ENCODE measurements around the gene RPL7L1.

The RPL7L1 gene

GRCh38 chr6:42937548-42938427, 58.4 kb downstream of the RPL7L1 start:
- Histone ChIP-seq H3K36me3 (ENCODE audit: control insufficient read depth, insufficient read depth, low read length) (peaks cover 7% of the 10 kb centered on the region), H3K9me3 (ENCODE audit: control insufficient read depth, low read length) (no peaks in the 10 kb centered on the region), H3K4me3 (ENCODE audit: low read length) (no peak overlapping the region), H3K9ac (ENCODE audit: low read length) (no peak overlapping the region), H3K4me1 (ENCODE audit: control insufficient read depth, insufficient read depth, low read length) (peaks cover 7% of the 10 kb centered on the region), H3K27me3 (ENCODE audit: control insufficient read depth, insufficient read depth, low read length) (no peaks in the 10 kb centered on the region)

- Histone ChIP-seq H3K27me3 (ENCODE audit: control insufficient read depth, insufficient read depth, low read length) (no peaks in the 10 kb centered on the region), H3K9me3 (ENCODE audit: control insufficient read depth, low read length) (no peaks in the 10 kb centered on the region), H3K9ac (ENCODE audit: low read length) (no peak overlapping the region), H3K36me3 (ENCODE audit: control insufficient read depth, insufficient read depth, low read length) (peaks cover 7% of the 10 kb centered on the region), H3K4me3 (ENCODE audit: low read length) (no peak overlapping the region), H3K4me1 (ENCODE audit: control insufficient read depth, insufficient read depth, low read length) (peaks cover 1% of the 10 kb centered on the region)
These were observed 59.0 kb downstream of the RPL7L1 start for GRCh38 chr6:42938428-42938796.

GRCh38 chr6:42938987-42939809, 59.8 kb downstream of the RPL7L1 start:
- no peaks in the 10 kb centered on the region for H3K4me1 ChIP-seq (ENCODE audit: control insufficient read depth, insufficient read depth, low read length)
- no peak overlapping the region for H3K9ac ChIP-seq (ENCODE audit: low read length)
- H3K27me3 ChIP-seq (ENCODE audit: control insufficient read depth, insufficient read depth, low read length): no peaks in the 10 kb centered on the region
- peaks cover 7% of the 10 kb centered on the region for H3K36me3 ChIP-seq (ENCODE audit: control insufficient read depth, insufficient read depth, low read length)
- H3K4me3 ChIP-seq (ENCODE audit: low read length): no peak overlapping the region
- no peaks in the 10 kb centered on the region for H3K9me3 ChIP-seq (ENCODE audit: control insufficient read depth, low read length)

All from mucosa of stomach (tissue), 1 donor.